Mesenteric fat pad (tissue), 1 donor: ENCODE data around the gene PRIM2. TPM values are rescaled to one million over a fixed set of nuclear protein-coding genes. Genes with fewer than 3 reads are reported as not detected.
"Not testable (repeated sequence)": the region's sequence is repeated elsewhere in the genome, so short reads cannot be mapped to it uniquely, and the experiment has no call there.

Experiments used
- DNase-seq: peaks from one replicate; pipeline ENCODE4 v3.0.0-alpha.2; 2020; ENCODE audit warnings: low spot score
- total RNA-seq: library from RNA; stranded (reverse); fragmentation: NEBNext Ultra II Directional; extraction: Animal tissue kit (Norgen Biotek cat#: 25700); gene quantifications from one replicate; pipeline ENCODE4 v1.2.1, GENCODE V29; 2021
- donor health status: DM: yes; HTN: yes; CAD: no.

Gene PRIM2
- total RNA-seq, 1 donor from 2014 or later = 8.4 TPM

- DNase-seq = not testable (repeated sequence)
These were observed 183.1 kb downstream of the PRIM2 start for GRCh38 chr6:57500368-57501021.

- not testable (repeated sequence) for DNase-seq
These were observed 185.0 kb downstream of the PRIM2 start for GRCh38 chr6:57502387-57502786.

GRCh38 chr6:57505251-57505650 is 187.8 kb downstream of the PRIM2 start:
- not testable (repeated sequence) for DNase-seq

- not testable (repeated sequence) for DNase-seq
These were observed 193.0 kb downstream of the PRIM2 start for GRCh38 chr6:57510390-57510789.

GRCh38 chr6:57515171-57515570 is 197.7 kb downstream of the PRIM2 start:
- DNase-seq = not testable (repeated sequence)

DNA sequence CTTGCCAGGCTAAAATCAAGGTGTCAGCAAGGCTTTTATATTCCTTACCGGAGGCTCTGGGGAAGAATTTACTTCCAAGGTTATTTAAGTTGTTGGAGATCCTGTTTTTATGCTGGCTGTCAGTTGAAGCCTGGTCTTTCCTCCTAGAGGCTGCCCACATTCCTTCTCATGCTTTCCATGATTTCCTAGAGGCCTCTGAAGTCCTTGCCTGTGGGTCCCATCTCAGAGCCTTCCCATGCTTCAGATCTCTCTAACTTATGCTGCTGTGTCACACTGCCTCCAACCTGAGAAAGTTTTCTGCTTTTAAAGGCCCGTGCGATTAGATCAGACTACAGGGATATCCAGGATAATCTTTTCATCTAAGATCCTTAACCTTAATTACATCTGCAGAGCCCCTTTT is 198.4 kb downstream of the PRIM2 start:
- not testable (repeated sequence) for DNase-seq

- not testable (repeated sequence) for DNase-seq
These were observed 199.3 kb downstream of the PRIM2 start for GRCh38 chr6:57516776-57517175.

DNA sequence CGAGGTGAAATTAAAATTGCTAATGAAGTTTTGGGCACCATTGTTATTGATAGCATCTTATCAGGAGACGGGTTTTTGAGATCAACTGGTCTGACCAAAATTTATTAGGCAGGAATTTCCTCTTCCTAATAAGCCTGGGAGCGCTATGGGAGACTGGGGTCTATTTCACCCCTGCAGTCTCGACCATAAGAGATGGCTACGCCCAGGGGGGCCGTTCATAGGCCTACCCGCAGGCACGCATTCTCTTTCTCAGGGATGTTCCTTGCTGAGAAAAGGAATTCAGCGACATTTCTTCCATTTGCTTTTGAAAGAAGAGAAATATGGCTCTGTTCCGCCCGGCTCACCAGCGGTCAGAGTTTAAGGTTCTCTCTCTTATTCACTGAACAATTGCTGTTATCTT is 201.8 kb downstream of the PRIM2 start:
- not testable (repeated sequence) for DNase-seq

- DNase-seq = not testable (repeated sequence)
These were observed 203.7 kb downstream of the PRIM2 start for GRCh38 chr6:57521085-57521484.

DNA sequence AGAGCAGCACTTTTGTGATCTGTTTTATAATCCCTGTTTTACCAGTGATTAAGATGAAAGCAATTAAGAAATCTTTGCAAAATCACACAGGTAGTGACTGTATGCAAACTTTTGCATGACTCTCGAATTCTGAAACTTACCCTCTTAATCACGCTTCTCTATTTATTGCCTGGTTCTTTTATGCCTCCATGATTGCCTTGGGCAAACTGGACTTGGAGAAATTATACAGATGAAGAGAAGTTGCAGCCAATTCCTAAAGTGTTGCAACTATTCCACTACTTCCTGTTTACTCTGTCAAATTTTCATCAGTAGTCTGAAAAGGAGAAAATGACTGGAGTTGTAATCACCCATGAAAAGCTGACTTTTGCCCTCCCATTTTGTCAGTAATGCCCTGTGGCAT is 205.8 kb downstream of the PRIM2 start:
- not testable (repeated sequence) for DNase-seq

- not testable (repeated sequence) for DNase-seq
These were observed 212.3 kb downstream of the PRIM2 start for GRCh38 chr6:57529755-57530154.

- DNase-seq = not testable (repeated sequence)
These were observed 215.2 kb downstream of the PRIM2 start for GRCh38 chr6:57532660-57533059.

- not testable (repeated sequence) for DNase-seq
These were observed 217.7 kb downstream of the PRIM2 start for GRCh38 chr6:57535121-57535520.

DNA sequence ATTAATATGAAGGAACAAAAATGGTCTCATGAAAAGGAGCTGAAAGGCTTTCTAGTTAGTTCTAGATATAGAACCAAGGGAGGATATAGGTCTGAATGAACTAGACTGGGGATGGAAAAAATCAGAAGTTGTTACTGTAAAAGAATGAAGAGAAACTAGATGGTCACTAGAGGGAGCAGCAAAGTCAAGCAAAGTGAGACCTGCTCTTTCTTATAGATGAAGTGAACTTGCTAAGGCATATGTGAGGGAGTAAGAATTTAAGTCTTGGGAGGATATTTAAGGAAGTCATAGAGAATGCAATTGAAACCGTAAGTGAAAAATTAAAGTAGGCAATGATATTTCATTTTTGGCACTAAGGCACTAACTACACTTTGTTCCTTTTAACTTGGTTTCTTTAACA is 218.6 kb downstream of the PRIM2 start:
- DNase-seq = not testable (repeated sequence)

DNA sequence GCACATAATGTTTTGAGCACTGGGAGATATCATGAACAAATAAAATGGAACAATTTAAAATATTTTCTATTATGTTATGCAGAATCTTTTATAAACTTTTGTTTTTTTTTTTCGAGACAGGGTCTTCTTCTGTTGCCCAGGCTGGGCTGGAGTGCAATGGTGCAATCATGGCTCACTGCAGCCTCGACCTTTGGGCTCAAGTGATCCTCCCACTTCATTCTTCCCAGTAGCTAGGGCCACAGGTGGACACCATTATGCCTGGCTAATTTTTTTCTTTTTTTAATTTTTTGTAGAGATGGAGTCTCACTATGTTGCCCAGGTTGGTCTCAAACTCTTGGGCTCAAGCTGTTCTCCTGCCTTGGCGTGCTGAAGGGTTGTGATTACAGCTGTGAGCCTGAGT is 220.5 kb downstream of the PRIM2 start:
- not testable (repeated sequence) for DNase-seq

DNA sequence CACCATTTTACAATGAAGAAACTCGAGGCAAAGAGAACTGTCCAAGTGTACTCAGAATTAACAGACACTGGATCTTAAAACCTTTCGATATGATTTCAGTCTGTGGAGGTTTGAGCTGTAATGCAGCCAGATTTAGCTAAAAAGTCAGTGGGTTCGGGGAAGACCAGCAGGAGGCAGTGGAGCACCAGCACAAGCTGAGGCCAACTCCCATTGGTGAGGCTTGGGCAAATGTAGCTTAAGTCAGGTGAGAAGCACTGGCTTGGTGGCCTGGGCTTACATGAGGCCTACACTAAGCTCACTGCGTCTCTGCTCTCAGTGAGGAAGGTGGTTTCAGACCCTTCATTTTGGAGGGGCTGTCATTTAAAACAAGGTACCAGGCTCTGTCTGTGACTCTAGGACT is 234.5 kb downstream of the PRIM2 start:
- DNase-seq = not testable (repeated sequence)

DNA sequence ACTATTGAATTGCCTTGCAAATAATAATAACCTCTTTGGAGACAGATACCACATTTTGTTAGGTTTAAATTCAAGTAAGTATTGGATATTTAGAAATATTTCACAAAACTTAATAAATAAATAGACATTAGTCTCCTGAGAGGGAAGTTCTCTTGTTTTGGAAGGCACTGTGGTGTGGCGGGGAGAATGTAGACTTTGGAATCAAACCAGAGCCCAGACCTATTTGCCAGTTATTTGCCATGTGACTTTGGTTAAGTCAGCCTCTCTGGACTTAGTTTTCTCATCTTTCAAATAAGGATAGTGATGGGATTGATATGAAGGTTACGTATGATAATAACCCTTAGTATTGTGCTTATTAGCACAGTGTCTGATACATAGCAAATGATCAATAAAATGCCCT is 240.4 kb downstream of the PRIM2 start:
- not testable (repeated sequence) for DNase-seq

GRCh38 chr6:57559170-57559569 is 241.7 kb downstream of the PRIM2 start:
- DNase-seq = not testable (repeated sequence)

DNA sequence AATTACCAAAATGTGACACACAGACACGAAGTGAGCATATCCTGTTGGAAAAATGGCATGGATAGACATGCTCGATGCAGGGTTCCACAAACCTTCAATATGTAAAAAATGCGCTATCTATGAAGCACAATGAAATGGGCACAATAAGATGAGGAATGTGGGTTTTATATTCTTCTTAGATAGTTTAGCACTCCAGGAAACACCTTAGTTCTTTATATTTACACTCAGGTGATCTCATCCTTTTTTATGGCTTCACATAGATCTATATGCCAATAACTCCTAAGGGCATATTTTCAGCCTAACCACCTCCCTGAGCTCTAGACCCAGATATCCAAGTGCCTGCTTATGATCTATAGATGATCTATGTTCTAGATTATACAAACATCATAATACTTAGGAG is 244.8 kb downstream of the PRIM2 start:
- not testable (repeated sequence) for DNase-seq

DNA sequence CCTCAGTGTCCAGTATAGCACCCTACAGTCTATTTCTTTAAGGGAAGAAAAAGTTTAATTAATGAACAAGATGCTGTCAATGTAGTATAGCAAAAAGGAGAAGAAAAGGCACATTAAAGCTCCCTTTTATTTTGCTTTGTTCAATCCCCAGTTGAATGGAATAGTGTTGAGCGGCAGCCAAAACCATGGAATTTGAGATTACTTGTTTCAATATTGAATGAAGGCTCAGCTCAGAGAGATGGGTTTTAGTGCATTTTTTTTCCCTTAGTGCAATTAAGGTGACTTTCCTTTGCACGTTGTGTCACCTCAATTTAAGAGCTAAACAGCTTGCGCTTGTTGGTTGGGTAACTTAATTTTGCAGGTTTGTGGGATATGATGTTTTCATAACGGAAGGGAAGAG is 254.7 kb downstream of the PRIM2 start:
- not testable (repeated sequence) for DNase-seq

- DNase-seq = not testable (repeated sequence)
These were observed 255.4 kb downstream of the PRIM2 start for GRCh38 chr6:57572844-57573243.

GRCh38 chr6:57577023-57577422 is 259.6 kb downstream of the PRIM2 start:
- DNase-seq = not testable (repeated sequence)

DNA sequence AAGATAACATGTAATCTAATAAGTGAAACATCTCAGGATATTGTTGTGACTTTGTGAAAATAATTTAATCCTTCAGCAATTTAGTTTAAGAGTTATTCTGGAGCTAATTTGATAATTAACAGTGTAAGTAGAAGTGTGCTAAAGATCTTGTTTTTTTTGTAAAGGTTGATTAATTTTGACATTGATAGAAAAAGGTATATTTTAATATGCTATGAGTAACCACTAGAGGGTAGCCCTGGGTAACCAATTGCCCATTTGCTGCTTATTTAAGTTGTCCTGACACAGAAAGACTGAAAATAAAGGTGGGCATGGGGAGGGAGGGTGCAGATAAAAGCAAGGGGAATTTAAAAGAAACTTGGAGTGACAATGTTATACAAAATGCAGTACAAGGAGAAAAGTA is 262.1 kb downstream of the PRIM2 start:
- DNase-seq = not testable (repeated sequence)
